ENCODE measurements around the gene C15orf40. TPM values are rescaled to one million over a fixed set of nuclear protein-coding genes. Genes with fewer than 3 reads are reported as not detected.
A peak's percentile ranks its signal among the peaks of the same experiment; 100 is the strongest.

Gene C15orf40
- total RNA-seq (2021) (21.0 to 29.0 TPM (median 27.5 TPM) in 3 replicates), Bru-seq, nascent RNA (percentile 82 among the genes with signal in this experiment)
- long read RNA-seq, experiment 1, full-length matches to known transcripts = 21 of 35 reads
- long read RNA-seq, experiment 1, partial matches to known transcripts = 1 of 35 reads
- long read RNA-seq, experiment 1, other reads (novel, unspliced or antisense) = 13 of 35 reads
- long read RNA-seq, experiment 2, partial matches to known transcripts = 3 of 15 reads
- long read RNA-seq, experiment 2, other reads (novel, unspliced or antisense) = 12 of 15 reads
- long read RNA-seq, experiment 3, full-length matches to known transcripts = 47 of 58 reads
- long read RNA-seq, experiment 3, partial matches to known transcripts = 1 of 58 reads
- long read RNA-seq, experiment 3, other reads (novel, unspliced or antisense) = 10 of 58 reads

DNA sequence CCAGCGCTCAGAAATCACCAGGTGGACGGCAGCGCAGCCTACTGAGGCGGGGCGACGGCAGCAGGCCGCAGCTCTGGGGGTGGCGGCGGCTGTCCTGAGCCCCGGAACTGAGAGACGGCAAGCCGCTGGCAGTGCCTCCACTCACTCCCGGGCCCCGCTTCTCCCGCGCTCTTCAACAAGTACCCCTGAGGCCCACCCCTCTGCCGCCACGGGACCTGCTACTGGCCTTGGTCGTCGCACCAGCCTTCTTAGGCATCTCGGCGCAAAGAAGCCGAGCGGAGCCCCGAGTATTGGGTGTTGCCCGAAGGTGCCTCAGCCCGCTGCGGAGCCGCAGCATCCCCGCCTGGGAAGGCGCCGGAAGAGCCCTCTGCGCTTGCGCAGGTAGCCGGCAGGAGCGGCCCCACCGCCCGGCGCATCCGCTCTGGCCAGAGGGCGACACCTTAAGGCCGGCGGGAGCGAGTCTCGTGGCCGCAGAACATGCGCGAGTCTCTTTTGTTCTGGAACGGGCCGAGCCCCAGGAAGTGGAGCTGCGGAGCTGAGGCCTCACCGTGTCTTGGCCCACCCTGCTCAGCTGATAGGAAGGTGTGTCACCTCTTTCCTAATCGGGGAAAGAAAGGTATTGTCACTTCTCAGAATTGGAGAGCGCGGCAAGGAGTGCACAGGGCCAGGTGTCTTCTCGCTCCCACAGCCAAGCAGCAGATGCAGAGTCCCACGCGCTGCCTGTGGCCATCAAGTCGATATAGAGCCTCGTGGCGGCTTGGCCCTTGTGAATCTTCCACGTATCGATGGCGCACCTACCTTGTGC is at the start of gene C15orf40:
Gene C15orf40 (minus strand): TSS at position 369 of the 805 bp plus-strand sequence. CDS start 32 bp downstream, at position 337.
- Mint-ChIP-seq H3K27me3 (ENCODE audit: low read depth) (no peaks in the 10 kb centered on the region; the same call in 1 of the 2 replicates), H3K27ac (peak within 1 kb of the TSS; percentile 89), H3K4me1 (peaks cover 34% of the 10 kb centered on the region), H3K36me3 (peaks cover 23% of the 10 kb centered on the region), H3K4me3 (peak within 1 kb of the TSS; percentile 98), H3K9me3 (peaks cover 12% of the 10 kb centered on the region)
- ChIA-PET POLR2A (interaction anchor here (0.6 to 1.4 kb wide), 4 partner anchors 55 to 261 kb away, joined by 3 to 4 read pairs (median 4); partner anchors contain the start of genes BTBD1 and HDGFL3), CTCF (interaction anchor here (0.5 to 1.8 kb wide), 28 partner anchors 9 to 481 kb away, joined by 3 to 19 read pairs (median 3); partner anchors contain the start of genes BNC1, BTBD1 and RAMAC)
- DNase-seq (ENCODE audit: low spot score) = peak; percentile 89
- peak; percentile 91 for ATAC-seq
- TF ChIP-seq, protein P1, sequence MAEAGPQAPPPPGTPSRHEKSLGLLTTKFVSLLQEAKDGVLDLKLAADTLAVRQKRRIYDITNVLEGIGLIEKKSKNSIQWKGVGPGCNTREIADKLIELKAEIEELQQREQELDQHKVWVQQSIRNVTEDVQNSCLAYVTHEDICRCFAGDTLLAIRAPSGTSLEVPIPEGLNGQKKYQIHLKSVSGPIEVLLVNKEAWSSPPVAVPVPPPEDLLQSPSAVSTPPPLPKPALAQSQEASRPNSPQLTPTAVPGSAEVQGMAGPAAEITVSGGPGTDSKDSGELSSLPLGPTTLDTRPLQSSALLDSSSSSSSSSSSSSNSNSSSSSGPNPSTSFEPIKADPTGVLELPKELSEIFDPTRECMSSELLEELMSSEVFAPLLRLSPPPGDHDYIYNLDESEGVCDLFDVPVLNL (CRISPR knock-in tag; IDR thresholded peaks at IDR 0.05; ENCODE audit: borderline replicate concordance, low read depth) = no peak
- TF ChIP-seq SMAD3 (CRISPR knock-in tag; IDR thresholded peaks at IDR 0.05; ENCODE audit: borderline replicate concordance) = no peak
- no peak; the same call in 1 of the 2 replicates for TF ChIP-seq ZNF121 (CRISPR knock-in tag; IDR thresholded peaks at IDR 0.05)
- TF ChIP-seq, protein P2, sequence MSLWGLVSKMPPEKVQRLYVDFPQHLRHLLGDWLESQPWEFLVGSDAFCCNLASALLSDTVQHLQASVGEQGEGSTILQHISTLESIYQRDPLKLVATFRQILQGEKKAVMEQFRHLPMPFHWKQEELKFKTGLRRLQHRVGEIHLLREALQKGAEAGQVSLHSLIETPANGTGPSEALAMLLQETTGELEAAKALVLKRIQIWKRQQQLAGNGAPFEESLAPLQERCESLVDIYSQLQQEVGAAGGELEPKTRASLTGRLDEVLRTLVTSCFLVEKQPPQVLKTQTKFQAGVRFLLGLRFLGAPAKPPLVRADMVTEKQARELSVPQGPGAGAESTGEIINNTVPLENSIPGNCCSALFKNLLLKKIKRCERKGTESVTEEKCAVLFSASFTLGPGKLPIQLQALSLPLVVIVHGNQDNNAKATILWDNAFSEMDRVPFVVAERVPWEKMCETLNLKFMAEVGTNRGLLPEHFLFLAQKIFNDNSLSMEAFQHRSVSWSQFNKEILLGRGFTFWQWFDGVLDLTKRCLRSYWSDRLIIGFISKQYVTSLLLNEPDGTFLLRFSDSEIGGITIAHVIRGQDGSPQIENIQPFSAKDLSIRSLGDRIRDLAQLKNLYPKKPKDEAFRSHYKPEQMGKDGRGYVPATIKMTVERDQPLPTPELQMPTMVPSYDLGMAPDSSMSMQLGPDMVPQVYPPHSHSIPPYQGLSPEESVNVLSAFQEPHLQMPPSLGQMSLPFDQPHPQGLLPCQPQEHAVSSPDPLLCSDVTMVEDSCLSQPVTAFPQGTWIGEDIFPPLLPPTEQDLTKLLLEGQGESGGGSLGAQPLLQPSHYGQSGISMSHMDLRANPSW (CRISPR knock-in tag; conservative IDR thresholded peaks at IDR 0.05; ENCODE audit: low read depth) = no peak
- TF ChIP-seq, protein P3, sequence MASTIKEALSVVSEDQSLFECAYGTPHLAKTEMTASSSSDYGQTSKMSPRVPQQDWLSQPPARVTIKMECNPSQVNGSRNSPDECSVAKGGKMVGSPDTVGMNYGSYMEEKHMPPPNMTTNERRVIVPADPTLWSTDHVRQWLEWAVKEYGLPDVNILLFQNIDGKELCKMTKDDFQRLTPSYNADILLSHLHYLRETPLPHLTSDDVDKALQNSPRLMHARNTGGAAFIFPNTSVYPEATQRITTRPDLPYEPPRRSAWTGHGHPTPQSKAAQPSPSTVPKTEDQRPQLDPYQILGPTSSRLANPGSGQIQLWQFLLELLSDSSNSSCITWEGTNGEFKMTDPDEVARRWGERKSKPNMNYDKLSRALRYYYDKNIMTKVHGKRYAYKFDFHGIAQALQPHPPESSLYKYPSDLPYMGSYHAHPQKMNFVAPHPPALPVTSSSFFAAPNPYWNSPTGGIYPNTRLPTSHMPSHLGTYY (CRISPR knock-in tag; IDR thresholded peaks at IDR 0.05) = no peak
- no peak for TF ChIP-seq GRHL2 (CRISPR knock-in tag; IDR thresholded peaks at IDR 0.05; ENCODE audit: insufficient replicate concordance, severe bottlenecking)
- TF ChIP-seq EMX1 (CRISPR knock-in tag; IDR thresholded peaks at IDR 0.05) = no peak
- TF ChIP-seq, protein P4, sequence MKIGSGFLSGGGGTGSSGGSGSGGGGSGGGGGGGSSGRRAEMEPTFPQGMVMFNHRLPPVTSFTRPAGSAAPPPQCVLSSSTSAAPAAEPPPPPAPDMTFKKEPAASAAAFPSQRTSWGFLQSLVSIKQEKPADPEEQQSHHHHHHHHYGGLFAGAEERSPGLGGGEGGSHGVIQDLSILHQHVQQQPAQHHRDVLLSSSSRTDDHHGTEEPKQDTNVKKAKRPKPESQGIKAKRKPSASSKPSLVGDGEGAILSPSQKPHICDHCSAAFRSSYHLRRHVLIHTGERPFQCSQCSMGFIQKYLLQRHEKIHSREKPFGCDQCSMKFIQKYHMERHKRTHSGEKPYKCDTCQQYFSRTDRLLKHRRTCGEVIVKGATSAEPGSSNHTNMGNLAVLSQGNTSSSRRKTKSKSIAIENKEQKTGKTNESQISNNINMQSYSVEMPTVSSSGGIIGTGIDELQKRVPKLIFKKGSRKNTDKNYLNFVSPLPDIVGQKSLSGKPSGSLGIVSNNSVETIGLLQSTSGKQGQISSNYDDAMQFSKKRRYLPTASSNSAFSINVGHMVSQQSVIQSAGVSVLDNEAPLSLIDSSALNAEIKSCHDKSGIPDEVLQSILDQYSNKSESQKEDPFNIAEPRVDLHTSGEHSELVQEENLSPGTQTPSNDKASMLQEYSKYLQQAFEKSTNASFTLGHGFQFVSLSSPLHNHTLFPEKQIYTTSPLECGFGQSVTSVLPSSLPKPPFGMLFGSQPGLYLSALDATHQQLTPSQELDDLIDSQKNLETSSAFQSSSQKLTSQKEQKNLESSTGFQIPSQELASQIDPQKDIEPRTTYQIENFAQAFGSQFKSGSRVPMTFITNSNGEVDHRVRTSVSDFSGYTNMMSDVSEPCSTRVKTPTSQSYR (CRISPR knock-in tag; IDR thresholded peaks at IDR 0.05) = peak; percentile 55; the same call in 1 of the 2 replicates
- TF ChIP-seq ATF1 (CRISPR knock-in tag; IDR thresholded peaks at IDR 0.05) = 0 out of 2 replicates have a peak, but pooled peaks have one; percentile 76
- TF ChIP-seq ZNF416 (CRISPR knock-in tag; IDR thresholded peaks at IDR 0.05) = no peak
- TF ChIP-seq, protein P5, sequence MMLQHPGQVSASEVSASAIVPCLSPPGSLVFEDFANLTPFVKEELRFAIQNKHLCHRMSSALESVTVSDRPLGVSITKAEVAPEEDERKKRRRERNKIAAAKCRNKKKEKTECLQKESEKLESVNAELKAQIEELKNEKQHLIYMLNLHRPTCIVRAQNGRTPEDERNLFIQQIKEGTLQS (CRISPR knock-in tag; conservative IDR thresholded peaks at IDR 0.05) = no peak
- no peak for TF ChIP-seq IRF2 (CRISPR knock-in tag; IDR thresholded peaks at IDR 0.05; ENCODE audit: borderline replicate concordance, low read depth)
- TF ChIP-seq, protein P6, sequence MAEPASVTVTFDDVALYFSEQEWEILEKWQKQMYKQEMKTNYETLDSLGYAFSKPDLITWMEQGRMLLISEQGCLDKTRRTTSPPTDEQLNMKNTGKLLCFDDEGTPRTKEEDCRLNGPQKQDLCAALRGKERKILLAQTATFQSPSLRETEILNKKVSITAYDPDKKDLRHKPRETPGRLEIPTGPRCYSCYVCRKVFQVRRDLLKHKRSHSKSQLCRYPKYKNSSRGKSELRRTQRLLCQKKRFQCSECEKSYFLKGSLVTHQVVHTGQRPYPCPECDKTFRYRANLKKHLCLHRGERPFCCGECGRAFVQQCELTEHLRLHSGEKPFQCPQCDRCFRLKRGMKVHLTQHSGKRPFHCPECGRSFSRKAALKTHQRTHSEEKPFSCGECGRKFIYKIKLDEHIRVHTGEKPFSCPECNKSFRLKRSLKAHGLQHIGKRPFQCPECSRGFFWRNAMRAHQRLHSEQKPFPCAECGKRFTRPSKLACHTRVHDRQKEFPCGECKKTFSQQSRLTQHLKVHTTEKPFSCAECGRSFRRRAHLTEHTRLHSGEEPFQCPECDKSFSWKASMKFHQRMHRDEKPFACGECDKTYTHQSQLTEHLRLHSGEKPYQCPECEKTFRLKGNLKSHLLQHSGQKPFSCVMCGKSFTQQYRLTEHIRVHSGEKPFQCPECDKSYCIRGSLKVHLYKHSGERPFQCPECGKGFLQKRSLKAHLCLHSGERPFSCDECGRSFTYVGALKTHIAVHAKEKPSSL (CRISPR knock-in tag; conservative IDR thresholded peaks at IDR 0.05) = no peak
- TF ChIP-seq MXD4 (CRISPR knock-in tag; IDR thresholded peaks at IDR 0.05; ENCODE audit: borderline replicate concordance) = no peak
- TF ChIP-seq FOXP1 (CRISPR knock-in tag; IDR thresholded peaks at IDR 0.05; ENCODE audit: borderline replicate concordance) = 0 out of 2 replicates have a peak, but pooled peaks have one; percentile 42
- no peak for TF ChIP-seq GTF2I (CRISPR knock-in tag; conservative IDR thresholded peaks at IDR 0.05)
- TF ChIP-seq, protein P7, sequence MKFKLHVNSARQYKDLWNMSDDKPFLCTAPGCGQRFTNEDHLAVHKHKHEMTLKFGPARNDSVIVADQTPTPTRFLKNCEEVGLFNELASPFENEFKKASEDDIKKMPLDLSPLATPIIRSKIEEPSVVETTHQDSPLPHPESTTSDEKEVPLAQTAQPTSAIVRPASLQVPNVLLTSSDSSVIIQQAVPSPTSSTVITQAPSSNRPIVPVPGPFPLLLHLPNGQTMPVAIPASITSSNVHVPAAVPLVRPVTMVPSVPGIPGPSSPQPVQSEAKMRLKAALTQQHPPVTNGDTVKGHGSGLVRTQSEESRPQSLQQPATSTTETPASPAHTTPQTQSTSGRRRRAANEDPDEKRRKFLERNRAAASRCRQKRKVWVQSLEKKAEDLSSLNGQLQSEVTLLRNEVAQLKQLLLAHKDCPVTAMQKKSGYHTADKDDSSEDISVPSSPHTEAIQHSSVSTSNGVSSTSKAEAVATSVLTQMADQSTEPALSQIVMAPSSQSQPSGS (CRISPR knock-in tag; IDR thresholded peaks at IDR 0.05; ENCODE audit: borderline replicate concordance, low read depth) = no peak
- TF ChIP-seq CBFB (CRISPR knock-in tag; IDR thresholded peaks at IDR 0.05; ENCODE audit: low read depth) = no peak
- TF ChIP-seq TEAD4 (CRISPR knock-in tag; IDR thresholded peaks at IDR 0.05) = no peak
- TF ChIP-seq SMAD4 (CRISPR knock-in tag; IDR thresholded peaks at IDR 0.05) = no peak
- no peak for TF ChIP-seq RORB (CRISPR knock-in tag; IDR thresholded peaks at IDR 0.05)
- TF ChIP-seq, protein P8, sequence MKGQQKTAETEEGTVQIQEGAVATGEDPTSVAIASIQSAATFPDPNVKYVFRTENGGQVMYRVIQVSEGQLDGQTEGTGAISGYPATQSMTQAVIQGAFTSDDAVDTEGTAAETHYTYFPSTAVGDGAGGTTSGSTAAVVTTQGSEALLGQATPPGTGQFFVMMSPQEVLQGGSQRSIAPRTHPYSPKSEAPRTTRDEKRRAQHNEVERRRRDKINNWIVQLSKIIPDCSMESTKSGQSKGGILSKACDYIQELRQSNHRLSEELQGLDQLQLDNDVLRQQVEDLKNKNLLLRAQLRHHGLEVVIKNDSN (CRISPR knock-in tag; IDR thresholded peaks at IDR 0.05) = no peak

Data from WTC11 (cell line).